HCT116 (cell line): ENCODE data around the gene OR3A3. TPM values are rescaled to one million over a fixed set of nuclear protein-coding genes. Genes with fewer than 3 reads are reported as not detected.
"Not testable (repeated sequence)": the region's sequence is repeated elsewhere in the genome, so short reads cannot be mapped to it uniquely, and the experiment has no call there.

Source experiments
- ATAC-seq: fragments of 200-7000 bp; cut with Tn5 transposase; 2 replicates; pipeline ENCODE4 v1.9.1; 2020; ENCODE audit warnings: mild to moderate bottlenecking, moderate library complexity
- BruUV-seq: library from RNA; stranded (reverse); fragments of 400-500 nt; replicated peaks from 2 replicates; lab custom pipeline; 2021; lab: Mats Ljungman, UMichigan
- CTCF ChIA-PET: fragments of 300-600 bp; sonication (Branson Sonifier 250); formaldehyde crosslinking; loops from one replicate; lab custom pipeline; 2021; ENCODE audit warnings: antibody characterized with exemption; lab: Charles Lee
- POLR2A ChIA-PET: fragments of 300-600, 350-600 bp; sonication (Branson Sonifier 250); formaldehyde crosslinking; loops from one replicate; lab custom pipeline; 2021; ENCODE audit warnings: antibody characterized with exemption; lab: Charles Lee
- RAD21 ChIA-PET, 2 experiments: fragments of 300-600 bp; sonication (Branson Sonifier 250); formaldehyde crosslinking; loops; one replicate each; lab custom pipeline; 2023; ENCODE audit warnings: low total read pairs in 2 of 2; ENCODE audit not compliant: uncharacterized antibody in 2 of 2, unreplicated experiment in 2 of 2, low non-redundant PET in 1 of 2; lab: Charles Lee
- DNase-seq: peaks from one replicate; pipeline ENCODE4 v3.0.0-alpha.2; 2010; ENCODE audit warnings: low read depth, low spot score
- H2AFZ ChIP-seq: fragments of 200-600 bp; shearing (Covaris generic), sonication (generic); 2 replicates; pipeline ENCODE4 v1.6.1; 2017; ENCODE audit warnings: low read depth, mixed run types, mixed read lengths, antibody characterized with exemption, low read length; ENCODE audit not compliant: poor library complexity, severe bottlenecking
- H3K27ac ChIP-seq: 2 replicates; pipeline ENCODE4 v1.5.1; 2012; ENCODE audit warnings: low read depth, low read length
- H3K27me3 ChIP-seq: fragments of 200-600 bp; sonication (generic); 2 replicates; pipeline ENCODE4 v1.6.1; 2016; ENCODE audit warnings: mixed run types, low read length, mixed read lengths; ENCODE audit not compliant: insufficient read depth
- H3K36me3 ChIP-seq, 2 experiments: fragments of 200-500 bp in 1 of 2; fragments of 200-600 bp in 1 of 2; sonication (Bioruptor generic) in 1 of 2; sonication (generic) in 1 of 2; 2 replicates each; pipeline versions ENCODE4 v1.5.1 to v1.6.1; 2014 to 2016; ENCODE audit warnings: low read length in 2 of 2, inconsistent platforms in 1 of 2, mixed read lengths in 1 of 2, mixed run types in 1 of 2; ENCODE audit not compliant: insufficient read depth in 2 of 2, control insufficient read depth in 1 of 2
- H3K4me1 ChIP-seq, 2 experiments: fragments of 200-600 bp in 1 of 2; sonication (generic) in 1 of 2; 2 replicates each; pipeline versions ENCODE4 v1.5.1 to v1.6.1; 2012 to 2017; ENCODE audit warnings: low read length in 2 of 2, inconsistent platforms in 1 of 2, mild to moderate bottlenecking in 1 of 2, mixed read lengths in 1 of 2, mixed run types in 1 of 2, moderate library complexity in 1 of 2; ENCODE audit not compliant: insufficient read depth in 2 of 2, control insufficient read depth in 1 of 2
- H3K4me2 ChIP-seq: fragments of 200-600 bp; sonication (generic); 2 replicates; pipeline ENCODE4 v1.6.1; 2017; ENCODE audit warnings: mixed run types, low read length, mixed read lengths
- H3K4me3 ChIP-seq, 2 experiments: fragments of 200-600 bp in 1 of 2; sonication (generic) in 1 of 2; replicated peaks in 1 of 2; 2 replicates each; pipeline ENCODE4 v1.5.1; 2011 to 2016; ENCODE audit warnings: low read length in 2 of 2, control low read depth in 1 of 2, low read depth in 1 of 2, mild to moderate bottlenecking in 1 of 2, mixed read lengths in 1 of 2, mixed run types in 1 of 2
- H3K79me2 ChIP-seq: fragments of 200-600 bp; sonication (generic); 2 replicates; pipeline ENCODE4 v1.6.1; 2017; ENCODE audit warnings: mild to moderate bottlenecking, mixed run types, low read length, moderate library complexity, mixed read lengths; ENCODE audit not compliant: insufficient read depth
- H3K9ac ChIP-seq: fragments of 200-600 bp; sonication (generic); 2 replicates; pipeline ENCODE4 v1.6.1; 2016; ENCODE audit warnings: low read length, mixed read lengths
- H3K9me2 ChIP-seq: fragments of 200-600 bp; sonication (generic), shearing (Covaris generic); 2 replicates; pipeline ENCODE4 v1.6.1; 2017; ENCODE audit warnings: mixed run types, mild to moderate bottlenecking, moderate library complexity; ENCODE audit not compliant: insufficient read depth
- H3K9me3 ChIP-seq, 2 experiments: fragments of 200-500 bp in 1 of 2; fragments of 200-600 bp in 1 of 2; sonication (Bioruptor generic) in 1 of 2; sonication (generic) in 1 of 2; 2 replicates each; pipeline ENCODE4 v1.6.1; 2014 to 2017; ENCODE audit warnings: low read length in 2 of 2, mixed read lengths in 2 of 2, inconsistent platforms in 1 of 2, low read depth in 1 of 2, mild to moderate bottlenecking in 1 of 2, mixed run types in 1 of 2, moderate library complexity in 1 of 2; ENCODE audit not compliant: control insufficient read depth in 1 of 2, insufficient read depth in 1 of 2
- H4K20me1 ChIP-seq: fragments of 200-600 bp; sonication (generic), shearing (Covaris generic); 2 replicates; pipeline ENCODE4 v1.6.1; 2017; ENCODE audit warnings: mixed run types, mild to moderate bottlenecking, moderate library complexity; ENCODE audit not compliant: insufficient read depth
- CBX3 ChIP-seq: IDR thresholded peaks from 2 replicates; pipeline ENCODE4 v1.6.1; 2012; ENCODE audit warnings: low read depth
- EZH2 ChIP-seq: fragments of 200-600 bp; sonication (generic); IDR thresholded peaks from 2 replicates; pipeline ENCODE4 v1.6.1; 2017; ENCODE audit warnings: antibody characterized with exemption, mixed run types
- MAX ChIP-seq: IDR thresholded peaks from 2 replicates; pipeline ENCODE4 v1.6.1; 2012
- REST ChIP-seq: IDR thresholded peaks from 2 replicates; pipeline ENCODE4 v1.6.1; 2012; ENCODE audit warnings: low read depth
- SRF ChIP-seq: IDR thresholded peaks from 2 replicates; pipeline ENCODE4 v1.6.1; 2012; ENCODE audit warnings: low read depth
- ZFX ChIP-seq: fragments of 450-650 bp; IDR thresholded peaks from 2 replicates; pipeline ENCODE4 v1.6.1; 2017
- intact Hi-C: fragments of 100-400 bp; cut with micrococcal nuclease; formaldehyde crosslinking; loops from 2 replicates; pipeline ENCODE4 v1.10.0; 2022
- total RNA-seq: library from RNA; stranded (reverse); gene quantifications from one replicate; pipeline ENCODE4 v1.2.1, GENCODE V29; 2021; ENCODE audit not compliant: unreplicated experiment

The OR3A3 gene
- total RNA-seq, 1 experiment from 2014 or later, result not detected

- TF ChIP-seq REST, result no peak
- TF ChIP-seq ZFX, result no peak
- TF ChIP-seq CBX3, result no peak
- no peak for TF ChIP-seq EZH2
- TF ChIP-seq SRF, result no peak
- no peak for TF ChIP-seq MAX
Measured at GRCh38 chr17:3401786-3402185, 9.4 kb upstream of the OR3A3 start (continued).

DNA sequence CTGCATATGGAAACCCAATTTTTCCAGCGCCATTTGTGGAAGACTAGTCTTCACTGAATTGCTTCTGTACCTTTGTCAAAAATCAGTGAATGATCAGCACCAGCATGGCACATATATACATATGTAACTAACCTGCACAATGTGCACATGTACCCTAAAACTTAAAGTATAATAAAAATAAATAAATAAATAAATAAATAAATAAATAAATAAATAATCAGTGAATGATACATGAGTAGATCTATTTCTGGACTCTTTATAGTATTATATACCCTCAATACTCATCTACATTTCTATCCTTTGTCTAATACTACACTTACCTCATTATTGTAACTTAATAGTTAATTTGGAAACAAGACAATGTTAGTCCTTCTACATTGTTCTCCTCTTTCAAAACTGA, 7.3 kb upstream of the OR3A3 start:
- H3K9ac ChIP-seq, intact Hi-C loops, DNase-seq, H3K27ac ChIP-seq, H4K20me1 ChIP-seq, H3K9me3 ChIP-seq, H3K79me2 ChIP-seq, H3K4me2 ChIP-seq, H3K36me3 ChIP-seq, H3K9me2 ChIP-seq, CTCF ChIA-PET, ATAC-seq, RAD21 ChIA-PET, H2AFZ ChIP-seq, POLR2A ChIA-PET, BruUV-seq, H3K4me1 ChIP-seq, H3K4me3 ChIP-seq: not testable (repeated sequence)
- H3K27me3 ChIP-seq, result peaks cover 10% of the 10 kb centered on the region

GRCh38 chr17:3412216-3412615, 1.0 kb downstream of the OR3A3 start:
- H3K36me3 ChIP-seq, DNase-seq, H3K9me2 ChIP-seq, H4K20me1 ChIP-seq, H3K4me2 ChIP-seq, H3K79me2 ChIP-seq, ATAC-seq, H3K9ac ChIP-seq, BruUV-seq, intact Hi-C loops, RAD21 ChIA-PET, H3K4me1 ChIP-seq, CTCF ChIA-PET, H3K27ac ChIP-seq, POLR2A ChIA-PET, H2AFZ ChIP-seq, H3K27me3 ChIP-seq, H3K4me3 ChIP-seq, H3K9me3 ChIP-seq: not testable (repeated sequence)
